Embryonic facial prominence (tissue), 1 donor: ENCODE measurements around the gene BTBD19.
A peak's percentile ranks its signal among the peaks of the same experiment; 100 is the strongest.
"Not testable (repeated sequence)": the region's sequence is repeated elsewhere in the genome, so short reads cannot be mapped to it uniquely, and the experiment has no call there.

Experiments
- DNase-seq: peaks from one replicate; pipeline ENCODE4 v3.0.0-alpha.2; 2016; ENCODE audit errors: extremely low spot score

The BTBD19 gene

GRCh38 chr1:44808063-44808937 lies at the start of gene BTBD19:
Gene BTBD19 (plus strand): TSS chr1:44808523. CDS start chr1:44808821, 298 bp downstream.
- peak; percentile 79 for DNase-seq

GRCh38 chr1:44759077-44759476 lies 49.2 kb upstream of the BTBD19 start:
- DNase-seq: no peak

- DNase-seq: no peak
Measured at GRCh38 chr1:44760876-44761275, 47.4 kb upstream of the BTBD19 start.

GRCh38 chr1:44766421-44766820 lies 41.9 kb upstream of the BTBD19 start:
- not testable (repeated sequence) for DNase-seq

- DNase-seq: peak; percentile 88
Measured at GRCh38 chr1:44775078-44775929, 33.0 kb upstream of the BTBD19 start, which contains the start of gene RPS8. Gene RPS8 (plus strand): TSS chr1:44775540. CDS start chr1:44775597, 57 bp downstream.

GRCh38 chr1:44775930-44776729 lies 32.2 kb upstream of the BTBD19 start:
- no peak for DNase-seq

- DNase-seq: no peak
Measured at GRCh38 chr1:44776730-44777068, 31.6 kb upstream of the BTBD19 start.

- DNase-seq: no peak
Measured at GRCh38 chr1:44777547-44777946, 30.8 kb upstream of the BTBD19 start.

GRCh38 chr1:44777969-44778635 lies 30.2 kb upstream of the BTBD19 start:
- no peak for DNase-seq

- DNase-seq: no peak
Measured at GRCh38 chr1:44778705-44779576, 29.4 kb upstream of the BTBD19 start.

GRCh38 chr1:44780583-44781121 lies 27.7 kb upstream of the BTBD19 start:
- DNase-seq: no peak

- DNase-seq: no peak
Measured at GRCh38 chr1:44783697-44784093, 24.6 kb upstream of the BTBD19 start.

GRCh38 chr1:44784094-44785028 lies 24.0 kb upstream of the BTBD19 start:
- no peak for DNase-seq

GRCh38 chr1:44785029-44785380 lies 23.3 kb upstream of the BTBD19 start:
- no peak for DNase-seq

- DNase-seq: no peak
Measured at GRCh38 chr1:44785501-44786137, 22.7 kb upstream of the BTBD19 start.

GRCh38 chr1:44786138-44786840 lies 22.0 kb upstream of the BTBD19 start:
- no peak for DNase-seq

- no peak for DNase-seq
Measured at GRCh38 chr1:44786841-44787426, 21.4 kb upstream of the BTBD19 start.
